ENCODE results near the gene SERINC5. TPM values are rescaled to one million over a fixed set of nuclear protein-coding genes. Genes with fewer than 3 reads are reported as not detected.

Gene SERINC5
- total RNA-seq, 1 donor from 2014 or later, result 57.3 TPM

- Histone ChIP-seq H3K4me2 (ENCODE audit: low read length) (peak overlapping the region; percentile 68), H4K20me1 (ENCODE audit: insufficient read depth, low read length) (no peaks in the 10 kb centered on the region), H3K4me3 (ENCODE audit: insufficient read depth, low read depth, low read length) (no peak overlapping the region), H3K79me2 (ENCODE audit: insufficient read depth, low read length) (no peaks in the 10 kb centered on the region), H3K36me3 (ENCODE audit: insufficient read depth, low read length) (no peaks in the 10 kb centered on the region), H3K9me3 (ENCODE audit: insufficient read depth, low read depth, low read length) (no peaks in the 10 kb centered on the region), H3K27ac (ENCODE audit: low read depth, low read length) (peak overlapping the region; percentile 73), H3K9ac (ENCODE audit: low read length) (peak overlapping the region; percentile 45), H2AFZ (ENCODE audit: low read depth, low read length) (no peak overlapping the region), H3K4me1 (ENCODE audit: insufficient read depth, low read length) (peaks cover 15% of the 10 kb centered on the region), H3K27me3 (ENCODE audit: insufficient read depth, low read length) (no peaks in the 10 kb centered on the region)
- no peak for DNase-seq (ENCODE audit: low read depth)
- Mint-ChIP-seq H3K27me3 (ENCODE audit: low read depth, unreplicated experiment) (no peaks in the 10 kb centered on the region), H3K9me3 (ENCODE audit: unreplicated experiment) (no peaks in the 10 kb centered on the region), H3K4me3 (ENCODE audit: unreplicated experiment) (no peak overlapping the region), H3K27ac (ENCODE audit: unreplicated experiment) (peak overlapping the region; percentile 51), H3K36me3 (ENCODE audit: low read depth, unreplicated experiment) (no peaks in the 10 kb centered on the region), H3K4me1 (ENCODE audit: low read depth, unreplicated experiment) (peaks cover 21% of the 10 kb centered on the region)
- TF ChIP-seq CTCF (IDR thresholded peaks at IDR 0.05; ENCODE audit: insufficient read depth, low read depth, low read length), result no peak
- TF ChIP-seq EZH2 (IDR thresholded peaks at IDR 0.05; ENCODE audit: insufficient read depth, low read length), result no peak
- peak; percentile 73 for FAIRE-seq
Measured at GRCh38 chr5:80125022-80125961, 130.6 kb downstream of the SERINC5 start.

- Histone ChIP-seq H3K79me2 (ENCODE audit: insufficient read depth, low read length) (no peaks in the 10 kb centered on the region), H3K4me2 (ENCODE audit: low read length) (no peak overlapping the region), H3K9ac (ENCODE audit: low read length) (no peak overlapping the region), H2AFZ (ENCODE audit: low read depth, low read length) (no peak overlapping the region), H3K4me3 (ENCODE audit: insufficient read depth, low read depth, low read length) (no peak overlapping the region), H4K20me1 (ENCODE audit: insufficient read depth, low read length) (no peaks in the 10 kb centered on the region), H3K27ac (ENCODE audit: low read depth, low read length) (no peak overlapping the region), H3K27me3 (ENCODE audit: insufficient read depth, low read length) (no peaks in the 10 kb centered on the region), H3K4me1 (ENCODE audit: insufficient read depth, low read length) (peaks cover 15% of the 10 kb centered on the region), H3K36me3 (ENCODE audit: insufficient read depth, low read length) (no peaks in the 10 kb centered on the region), H3K9me3 (ENCODE audit: insufficient read depth, low read depth, low read length) (no peaks in the 10 kb centered on the region)
- Mint-ChIP-seq H3K27me3 (ENCODE audit: low read depth, unreplicated experiment) (no peaks in the 10 kb centered on the region), H3K27ac (ENCODE audit: unreplicated experiment) (no peak overlapping the region), H3K4me1 (ENCODE audit: low read depth, unreplicated experiment) (peaks cover 21% of the 10 kb centered on the region), H3K9me3 (ENCODE audit: unreplicated experiment) (no peaks in the 10 kb centered on the region), H3K4me3 (ENCODE audit: unreplicated experiment) (no peak overlapping the region), H3K36me3 (ENCODE audit: low read depth, unreplicated experiment) (no peaks in the 10 kb centered on the region)
- DNase-seq (ENCODE audit: low read depth) (no peak), FAIRE-seq (no peak)
- TF ChIP-seq EZH2 (IDR thresholded peaks at IDR 0.05; ENCODE audit: insufficient read depth, low read length) (no peak), CTCF (IDR thresholded peaks at IDR 0.05; ENCODE audit: insufficient read depth, low read depth, low read length) (no peak)
Measured at GRCh38 chr5:80124121-80124918, 131.5 kb downstream of the SERINC5 start.

Data from astrocyte (in vitro differentiated cells and primary cell).